Keratinocyte (primary cell): ENCODE results near the gene ITIH1. TPM values are rescaled to one million over a fixed set of nuclear protein-coding genes. Genes with fewer than 3 reads are reported as not detected.

Experiments used
- DNase-seq: peaks from one replicate; pipeline ENCODE4 v3.0.0-alpha.2; 2011; ENCODE audit warnings: low read depth, missing footprints, low spot score
- FAIRE-seq: peaks from 2 replicates; lab custom pipeline; 2011; peaks lifted over from hg19 to GRCh38; lab: Jason Lieb, UNC
- H2AFZ ChIP-seq: 2 replicates; pipeline ENCODE4 v1.6.0; 2012; ENCODE audit warnings: low read length, control low read depth, inconsistent platforms; ENCODE audit not compliant: control insufficient read depth
- H3K27ac ChIP-seq: 2 replicates; pipeline ENCODE4 v1.5.1; 2011; ENCODE audit warnings: low read length; ENCODE audit not compliant: control insufficient read depth, insufficient read depth
- H3K27me3 ChIP-seq: 3 replicates; pipeline ENCODE4 v1.6.0; 2011; ENCODE audit warnings: low read length; ENCODE audit not compliant: control insufficient read depth, insufficient read depth; ENCODE audit errors: extremely low read depth
- H3K36me3 ChIP-seq, 2 experiments: 2 replicates in 1 of 2; 3 replicates in 1 of 2; pipeline ENCODE4 v1.5.1; 2011; ENCODE audit warnings: low read length in 2 of 2, mild to moderate bottlenecking in 1 of 2; ENCODE audit not compliant: control insufficient read depth in 2 of 2, insufficient read depth in 2 of 2; ENCODE audit errors: extremely low read depth in 1 of 2
- H3K4me1 ChIP-seq: 3 replicates; pipeline ENCODE4 v1.5.1; 2011; ENCODE audit warnings: low read length; ENCODE audit not compliant: control insufficient read depth, insufficient read depth; ENCODE audit errors: extremely low read depth
- H3K4me2 ChIP-seq: 3 replicates; pipeline ENCODE4 v1.6.0; 2011; ENCODE audit warnings: low read depth, low read length; ENCODE audit not compliant: control insufficient read depth, insufficient read depth; ENCODE audit errors: extremely low read depth
- H3K4me3 ChIP-seq, 3 experiments: fragments of 200-600 bp in 1 of 3; sonication (generic) in 1 of 3; 2 replicates in 2 of 3; 3 replicates in 1 of 3; pipeline ENCODE4 v1.5.1; 2011 to 2016; ENCODE audit warnings: low read length in 3 of 3, mild to moderate bottlenecking in 3 of 3, control low read depth in 2 of 3, inconsistent platforms in 1 of 3, low read depth in 1 of 3, mixed read lengths in 1 of 3, mixed run types in 1 of 3, moderate library complexity in 1 of 3; ENCODE audit not compliant: control insufficient read depth in 2 of 3, insufficient read depth in 2 of 3; ENCODE audit errors: extremely low read depth in 1 of 3
- H3K79me2 ChIP-seq: 2 replicates; pipeline ENCODE4 v1.6.0; 2012; ENCODE audit warnings: low read length; ENCODE audit not compliant: control insufficient read depth, insufficient read depth
- H3K9ac ChIP-seq: 3 replicates; pipeline ENCODE4 v1.6.0; 2011; ENCODE audit warnings: low read length; ENCODE audit not compliant: control insufficient read depth, insufficient read depth; ENCODE audit errors: extremely low read depth
- H3K9me1 ChIP-seq: 3 replicates; pipeline ENCODE4 v1.6.0; 2011; ENCODE audit warnings: low read length; ENCODE audit not compliant: control insufficient read depth, insufficient read depth; ENCODE audit errors: extremely low read depth
- H3K9me3 ChIP-seq: 2 replicates; pipeline ENCODE4 v1.5.1; 2012; ENCODE audit warnings: low read depth, low read length; ENCODE audit not compliant: control insufficient read depth
- H4K20me1 ChIP-seq: 3 replicates; pipeline ENCODE4 v1.6.0; 2011; ENCODE audit warnings: low read length; ENCODE audit not compliant: control insufficient read depth, insufficient read depth; ENCODE audit errors: extremely low read depth
- EZH2 ChIP-seq: IDR thresholded peaks from one replicate; pipeline ENCODE4 v1.6.1; 2012; ENCODE audit warnings: inconsistent platforms, mild to moderate bottlenecking, low read length, moderate library complexity
- dilution Hi-C: fragments of 300-500 bp; cut with MboI; formaldehyde crosslinking; loops from one replicate; pipeline ENCODE4 v1.7.0; 2020; ENCODE audit warnings: low sequenced_read_pairs; ENCODE audit not compliant: extremely low pct_ligation_motif_present
- polyA plus RNA-seq, 5 experiments: library from polyadenylated mRNA; depleted of rRNA in 3 of 5; stranded (reverse) in 3 of 5; stranded (forward) in 1 of 5; unstranded in 1 of 5; fragments of >200 nt; gene quantifications; 1 replicate in 1 of 5; 2 replicates in 3 of 5; 3 replicates in 1 of 5; pipeline versions ENCODE4 v1.2.1 to v1.2.3, GENCODE V29; 2011 to 2012; ENCODE audit warnings: missing spikeins in 2 of 5, low read depth in 1 of 5, low replicate concordance in 1 of 5
- TF ChIP-seq, protein P1 (sequence below), 3 experiments: IDR thresholded peaks in 1 of 3; conservative IDR thresholded peaks in 1 of 3; optimal IDR thresholded peaks in 1 of 3; 2 replicates in 2 of 3; 3 replicates in 1 of 3; pipeline versions ENCODE3 to v1.5.1; 2011; ENCODE audit warnings: low read length in 3 of 3, mild to moderate bottlenecking in 3 of 3, moderate library complexity in 2 of 3, control low read depth in 1 of 3, inconsistent platforms in 1 of 3; ENCODE audit not compliant: insufficient read depth in 2 of 3; ENCODE audit errors: extremely low read depth in 1 of 3

Gene ITIH1
- polyA plus RNA-seq, 1 donor (not counting 4 experiments of a cell fraction or from before 2014, with no cell fraction given) = not detected

DNA sequence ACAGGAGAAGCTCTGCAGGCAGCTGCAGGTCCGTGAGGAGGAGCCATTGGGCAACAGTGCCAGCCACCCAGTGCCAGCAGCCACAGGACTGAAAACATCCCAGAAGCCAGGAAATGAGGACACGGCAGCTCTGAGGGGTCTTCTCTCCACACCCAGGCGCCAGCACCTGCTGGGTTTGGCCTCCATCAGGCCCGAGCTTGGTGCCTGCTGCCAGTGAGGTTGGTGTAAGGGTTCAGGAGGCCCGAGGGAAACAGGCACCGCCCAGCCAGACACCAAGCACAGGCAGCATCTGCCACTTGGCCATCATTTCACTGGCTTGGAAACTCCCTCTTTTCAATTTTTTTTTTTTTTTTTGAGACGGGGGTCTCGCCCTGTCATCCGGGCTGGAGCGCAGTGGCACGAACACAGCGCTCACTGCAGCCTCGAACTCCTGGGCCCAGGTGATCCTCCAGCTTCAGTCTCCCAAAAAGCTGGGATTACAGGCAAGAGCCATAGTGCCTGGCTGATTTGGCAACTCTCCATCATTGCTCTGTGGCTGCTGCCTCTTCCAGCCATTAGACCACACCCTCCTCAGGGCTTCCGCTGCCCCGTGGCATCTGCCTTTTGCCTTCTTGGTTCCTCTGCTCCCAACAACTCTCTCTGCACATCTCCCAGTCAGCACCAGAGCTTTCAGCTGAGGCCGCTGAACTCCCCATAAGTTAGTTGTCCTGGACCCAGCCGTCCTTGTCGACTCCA lies 15.7 kb downstream of the ITIH1 start:
- Histone ChIP-seq H3K79me2 (no peaks in the 10 kb centered on the region), H3K9me3 (no peaks in the 10 kb centered on the region), H3K4me1 (no peaks in the 10 kb centered on the region), H3K9ac (no peak overlapping the region), H3K4me2 (no peak overlapping the region), H3K9me1 (no peaks in the 10 kb centered on the region), H3K36me3 (no peaks in the 10 kb centered on the region), H2AFZ (no peak overlapping the region), H3K4me3 (no peak overlapping the region), H3K27me3 (peaks cover 13% of the 10 kb centered on the region), H3K27ac (no peak overlapping the region), H4K20me1 (no peaks in the 10 kb centered on the region)
- TF ChIP-seq, protein P1, sequence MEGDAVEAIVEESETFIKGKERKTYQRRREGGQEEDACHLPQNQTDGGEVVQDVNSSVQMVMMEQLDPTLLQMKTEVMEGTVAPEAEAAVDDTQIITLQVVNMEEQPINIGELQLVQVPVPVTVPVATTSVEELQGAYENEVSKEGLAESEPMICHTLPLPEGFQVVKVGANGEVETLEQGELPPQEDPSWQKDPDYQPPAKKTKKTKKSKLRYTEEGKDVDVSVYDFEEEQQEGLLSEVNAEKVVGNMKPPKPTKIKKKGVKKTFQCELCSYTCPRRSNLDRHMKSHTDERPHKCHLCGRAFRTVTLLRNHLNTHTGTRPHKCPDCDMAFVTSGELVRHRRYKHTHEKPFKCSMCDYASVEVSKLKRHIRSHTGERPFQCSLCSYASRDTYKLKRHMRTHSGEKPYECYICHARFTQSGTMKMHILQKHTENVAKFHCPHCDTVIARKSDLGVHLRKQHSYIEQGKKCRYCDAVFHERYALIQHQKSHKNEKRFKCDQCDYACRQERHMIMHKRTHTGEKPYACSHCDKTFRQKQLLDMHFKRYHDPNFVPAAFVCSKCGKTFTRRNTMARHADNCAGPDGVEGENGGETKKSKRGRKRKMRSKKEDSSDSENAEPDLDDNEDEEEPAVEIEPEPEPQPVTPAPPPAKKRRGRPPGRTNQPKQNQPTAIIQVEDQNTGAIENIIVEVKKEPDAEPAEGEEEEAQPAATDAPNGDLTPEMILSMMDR (optimal IDR thresholded peaks at IDR 0.05 in 1 of 3, IDR thresholded peaks at IDR 0.05 in 1 of 3, conservative IDR thresholded peaks at IDR 0.05 in 1 of 3; ENCODE audit: extremely low read depth in 1 of 3, insufficient read depth in 2 of 3, low read length in 3 of 3) = no peak
- no peak for TF ChIP-seq EZH2
- dilution Hi-C loops = no loop called here
- FAIRE-seq (no peak), DNase-seq (no peak)

DNA sequence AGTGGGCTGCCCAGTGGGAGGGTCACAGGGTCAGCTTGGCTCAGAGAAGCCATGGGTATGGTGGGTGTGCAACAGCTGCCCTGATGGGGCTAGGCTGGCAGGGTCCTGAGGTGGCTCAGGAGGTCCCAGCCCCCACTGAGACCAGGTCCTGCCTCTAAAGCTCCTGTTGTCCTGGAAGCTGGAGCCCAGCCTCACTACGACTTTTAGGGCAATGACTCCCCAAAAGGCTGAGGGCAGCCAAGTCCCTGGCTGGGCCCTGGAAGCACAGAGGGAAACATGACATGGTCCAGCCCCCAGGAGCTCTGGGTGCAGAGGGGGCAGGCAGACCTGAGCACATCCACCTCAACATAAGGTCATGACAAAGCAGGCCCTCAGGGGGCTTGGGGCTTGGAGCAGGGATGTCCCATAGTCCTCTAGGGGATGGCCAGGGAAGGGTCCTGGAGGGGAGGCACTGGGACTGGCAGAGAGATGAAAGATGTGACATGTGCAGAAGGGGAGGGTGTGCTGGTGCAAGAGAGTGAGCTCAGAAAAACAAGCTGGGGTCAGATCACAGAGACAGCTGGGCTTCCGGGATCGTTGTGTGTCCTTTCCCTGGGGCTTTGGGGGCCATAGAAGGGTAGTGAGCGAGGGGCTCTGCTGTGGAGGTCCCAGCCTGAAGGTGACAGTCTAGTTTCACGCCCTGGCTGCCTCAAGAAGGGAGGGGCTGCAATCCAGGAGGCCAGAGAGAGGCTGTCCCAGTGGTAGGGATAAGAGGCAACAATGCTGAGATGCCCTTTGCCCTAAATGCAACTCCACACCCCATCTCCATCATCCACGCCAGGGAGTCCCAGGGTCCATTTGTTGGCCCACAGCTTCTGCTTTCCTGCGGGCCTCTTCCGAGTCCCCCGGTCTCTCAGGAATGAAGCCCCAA lies 16.6 kb downstream of the ITIH1 start:
- FAIRE-seq = no peak
- TF ChIP-seq, protein P1 (optimal IDR thresholded peaks at IDR 0.05 in 1 of 3, IDR thresholded peaks at IDR 0.05 in 1 of 3, conservative IDR thresholded peaks at IDR 0.05 in 1 of 3; ENCODE audit: extremely low read depth in 1 of 3, insufficient read depth in 2 of 3, low read length in 3 of 3) = no peak
- TF ChIP-seq EZH2 = no peak
- H3K79me2 ChIP-seq = no peaks in the 10 kb centered on the region

More for the DNA sequence above, 16.6 kb downstream of the ITIH1 start:
- no peaks in the 10 kb centered on the region for H3K36me3 ChIP-seq
- no peaks in the 10 kb centered on the region for H3K9me1 ChIP-seq
- no peak for DNase-seq
- peaks cover 13% of the 10 kb centered on the region for H3K27me3 ChIP-seq
- H3K4me3 ChIP-seq = no peak overlapping the region
- H3K9me3 ChIP-seq = no peaks in the 10 kb centered on the region
- dilution Hi-C loops = no loop called here
- no peak overlapping the region for H3K4me2 ChIP-seq
- H2AFZ ChIP-seq = no peak overlapping the region
- H4K20me1 ChIP-seq = no peaks in the 10 kb centered on the region
- H3K27ac ChIP-seq = no peak overlapping the region
- no peak overlapping the region for H3K9ac ChIP-seq
- H3K4me1 ChIP-seq = peaks cover 4% of the 10 kb centered on the region
